ENCODE measurements around the gene BPHL. TPM values are rescaled to one million over a fixed set of nuclear protein-coding genes. Genes with fewer than 3 reads are reported as not detected.
"Not testable (repeated sequence)": the region's sequence is repeated elsewhere in the genome, so short reads cannot be mapped to it uniquely, and the experiment has no call there.

The BPHL gene
- total and polyA plus RNA-seq, 4 donors = 6.0 to 14.9 (median 13.0) TPM

GRCh38 chr6:3175715-3176402 is 57.3 kb downstream of the BPHL start:
- H3K4me1 ChIP-seq (ENCODE audit: control insufficient read depth in 5 of 5, insufficient read depth in 5 of 5, low read length in 5 of 5) = no peaks in the 10 kb centered on the region
- no peak overlapping the region for H3K9ac ChIP-seq (ENCODE audit: insufficient read depth in 1 of 2, low read length in 2 of 2)
- DNase-seq = no peak
- ATAC-seq (ENCODE audit: insufficient read depth, low FRiP score) = no peak
- no peak overlapping the region for H3K4me3 ChIP-seq
- H3K9me3 ChIP-seq (ENCODE audit: control insufficient read depth in 4 of 4, insufficient read depth in 3 of 4, low read length in 3 of 4) = no peaks in the 10 kb centered on the region
- H3K27ac ChIP-seq (ENCODE audit: low read depth in 1 of 2, low read length in 1 of 2) = no peak overlapping the region
- H3K27me3 ChIP-seq (ENCODE audit: control insufficient read depth in 3 of 3, insufficient read depth in 3 of 3, low read length in 2 of 3) = no peaks in the 10 kb centered on the region
- TF ChIP-seq CTCF (IDR thresholded peaks at IDR 0.05; ENCODE audit: control extremely low read depth, extremely low read depth) = no peak
- H3K36me3 ChIP-seq (ENCODE audit: control insufficient read depth in 4 of 4, insufficient read depth in 4 of 4, low read length in 4 of 4) = no peaks in the 10 kb centered on the region
- 65 to 74% methylated on average over 11 of the region's 11 CpGs for WGBS, 2 donors

- no peak overlapping the region for H3K27ac ChIP-seq (ENCODE audit: low read depth in 1 of 2, low read length in 1 of 2)
- ATAC-seq (ENCODE audit: insufficient read depth, low FRiP score) = peak; percentile 47
- no peak for TF ChIP-seq CTCF (IDR thresholded peaks at IDR 0.05; ENCODE audit: control extremely low read depth, extremely low read depth)
- WGBS, 2 donors = 88 to 90% methylated on average over 21 to 22 of the region's 22 CpGs
- no peaks in the 10 kb centered on the region for H3K4me1 ChIP-seq (ENCODE audit: control insufficient read depth in 5 of 5, insufficient read depth in 5 of 5, low read length in 5 of 5)
- no peaks in the 10 kb centered on the region for H3K9me3 ChIP-seq (ENCODE audit: control insufficient read depth in 4 of 4, insufficient read depth in 3 of 4, low read length in 3 of 4)
- H3K36me3 ChIP-seq (ENCODE audit: control insufficient read depth in 4 of 4, insufficient read depth in 4 of 4, low read length in 4 of 4) = no peaks in the 10 kb centered on the region
- no peak for DNase-seq
- H3K4me3 ChIP-seq = no peak overlapping the region
- no peaks in the 10 kb centered on the region for H3K27me3 ChIP-seq (ENCODE audit: control insufficient read depth in 3 of 3, insufficient read depth in 3 of 3, low read length in 2 of 3)
- H3K9ac ChIP-seq (ENCODE audit: insufficient read depth in 1 of 2, low read length in 2 of 2) = no peak overlapping the region
These were observed 58.2 kb downstream of the BPHL start for GRCh38 chr6:3176562-3177355.

GRCh38 chr6:3178666-3179065 is 60.2 kb downstream of the BPHL start:
- H3K9me3 ChIP-seq (ENCODE audit: control insufficient read depth in 4 of 4, insufficient read depth in 3 of 4, low read length in 3 of 4); DNase-seq; H3K9ac ChIP-seq (ENCODE audit: insufficient read depth in 1 of 2, low read length in 2 of 2); ATAC-seq (ENCODE audit: insufficient read depth, low FRiP score); H3K27me3 ChIP-seq (ENCODE audit: control insufficient read depth in 3 of 3, insufficient read depth in 3 of 3, low read length in 2 of 3); H3K27ac ChIP-seq (ENCODE audit: low read depth in 1 of 2, low read length in 1 of 2); H3K36me3 ChIP-seq (ENCODE audit: control insufficient read depth in 4 of 4, insufficient read depth in 4 of 4, low read length in 4 of 4); H3K4me1 ChIP-seq (ENCODE audit: control insufficient read depth in 5 of 5, insufficient read depth in 5 of 5, low read length in 5 of 5); H3K4me3 ChIP-seq: not testable (repeated sequence)
- WGBS, 2 donors = 82 to 85% methylated on average over 7 to 8 of the region's 8 CpGs

- H3K27ac ChIP-seq (ENCODE audit: low read depth in 1 of 2, low read length in 1 of 2); H3K4me1 ChIP-seq (ENCODE audit: control insufficient read depth in 5 of 5, insufficient read depth in 5 of 5, low read length in 5 of 5); H3K4me3 ChIP-seq; H3K9ac ChIP-seq (ENCODE audit: insufficient read depth in 1 of 2, low read length in 2 of 2); DNase-seq; H3K36me3 ChIP-seq (ENCODE audit: control insufficient read depth in 4 of 4, insufficient read depth in 4 of 4, low read length in 4 of 4); ATAC-seq (ENCODE audit: insufficient read depth, low FRiP score); H3K9me3 ChIP-seq (ENCODE audit: control insufficient read depth in 4 of 4, insufficient read depth in 3 of 4, low read length in 3 of 4); H3K27me3 ChIP-seq (ENCODE audit: control insufficient read depth in 3 of 3, insufficient read depth in 3 of 3, low read length in 2 of 3): not testable (repeated sequence)
- WGBS, 2 donors = 51 to 72% methylated on average over 4 to 6 of the region's 8 CpGs
These were observed 61.4 kb downstream of the BPHL start for GRCh38 chr6:3179945-3180344.

Measured in lung (tissue), 12 donors.